ENCODE data around the gene LRP2BP.

The LRP2BP gene

GRCh38 chr4:185395238-185395955, at the start of gene LRP2BP:
TSS of gene LRP2BP (minus strand) at chr4:185395924. CDS start at chr4:185378186, 17,738 bp downstream.
- TF ChIP-seq, protein P1, sequence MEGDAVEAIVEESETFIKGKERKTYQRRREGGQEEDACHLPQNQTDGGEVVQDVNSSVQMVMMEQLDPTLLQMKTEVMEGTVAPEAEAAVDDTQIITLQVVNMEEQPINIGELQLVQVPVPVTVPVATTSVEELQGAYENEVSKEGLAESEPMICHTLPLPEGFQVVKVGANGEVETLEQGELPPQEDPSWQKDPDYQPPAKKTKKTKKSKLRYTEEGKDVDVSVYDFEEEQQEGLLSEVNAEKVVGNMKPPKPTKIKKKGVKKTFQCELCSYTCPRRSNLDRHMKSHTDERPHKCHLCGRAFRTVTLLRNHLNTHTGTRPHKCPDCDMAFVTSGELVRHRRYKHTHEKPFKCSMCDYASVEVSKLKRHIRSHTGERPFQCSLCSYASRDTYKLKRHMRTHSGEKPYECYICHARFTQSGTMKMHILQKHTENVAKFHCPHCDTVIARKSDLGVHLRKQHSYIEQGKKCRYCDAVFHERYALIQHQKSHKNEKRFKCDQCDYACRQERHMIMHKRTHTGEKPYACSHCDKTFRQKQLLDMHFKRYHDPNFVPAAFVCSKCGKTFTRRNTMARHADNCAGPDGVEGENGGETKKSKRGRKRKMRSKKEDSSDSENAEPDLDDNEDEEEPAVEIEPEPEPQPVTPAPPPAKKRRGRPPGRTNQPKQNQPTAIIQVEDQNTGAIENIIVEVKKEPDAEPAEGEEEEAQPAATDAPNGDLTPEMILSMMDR (IDR thresholded peaks at IDR 0.05; ENCODE audit: low read depth, low read length) = no peak
- peak within 1 kb of the TSS; percentile 73 for H3K4me3 ChIP-seq (ENCODE audit: low read depth, low read length)
- in situ Hi-C loops (cut with HindIII; ENCODE audit: low sequenced_read_pairs) = no loop called here
- DNase-seq (ENCODE audit: low read depth, low spot score) = no peak

GRCh38 chr4:185445209-185445608, 49.5 kb upstream of the LRP2BP start:
- TF ChIP-seq, protein P1 (IDR thresholded peaks at IDR 0.05; ENCODE audit: low read depth, low read length) = no peak
- DNase-seq (ENCODE audit: low read depth, low spot score) = no peak
- H3K4me3 ChIP-seq (ENCODE audit: low read depth, low read length) = no peak overlapping the region
- in situ Hi-C loops (cut with HindIII; ENCODE audit: low sequenced_read_pairs) = no loop called here

GRCh38 chr4:185441479-185441878, 45.8 kb upstream of the LRP2BP start:
- in situ Hi-C loops (cut with HindIII; ENCODE audit: low sequenced_read_pairs) = no loop called here
- TF ChIP-seq, protein P1 (IDR thresholded peaks at IDR 0.05; ENCODE audit: low read depth, low read length) = no peak
- no peak overlapping the region for H3K4me3 ChIP-seq (ENCODE audit: low read depth, low read length)
- no peak for DNase-seq (ENCODE audit: low read depth, low spot score)

DNA sequence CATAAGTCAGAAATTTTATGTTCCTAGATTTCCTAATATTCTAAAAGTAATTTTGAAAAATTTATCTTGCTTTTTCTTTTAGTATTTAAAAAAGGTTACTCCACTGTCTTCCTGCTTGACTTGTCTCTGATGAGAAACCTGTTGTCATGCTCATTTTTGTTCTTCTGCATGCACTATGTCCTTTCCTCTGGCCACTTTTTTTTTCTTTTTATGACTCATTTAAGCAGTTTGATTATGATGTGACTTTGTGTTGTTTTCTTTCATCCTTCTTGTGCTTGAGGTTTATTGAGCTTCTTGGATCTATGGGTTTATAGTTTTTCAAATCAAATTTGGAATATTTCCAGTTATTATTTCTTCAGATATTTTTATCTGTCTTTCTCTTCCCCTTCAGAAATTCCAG, 42.1 kb upstream of the LRP2BP start:
- in situ Hi-C loops (cut with HindIII; ENCODE audit: low sequenced_read_pairs) = no loop called here
- no peak for DNase-seq (ENCODE audit: low read depth, low spot score)
- TF ChIP-seq, protein P1 (IDR thresholded peaks at IDR 0.05; ENCODE audit: low read depth, low read length) = no peak
- H3K4me3 ChIP-seq (ENCODE audit: low read depth, low read length) = no peak overlapping the region

GRCh38 chr4:185435466-185435865, 39.7 kb upstream of the LRP2BP start:
- in situ Hi-C loops (cut with HindIII; ENCODE audit: low sequenced_read_pairs) = no loop called here
- no peak overlapping the region for H3K4me3 ChIP-seq (ENCODE audit: low read depth, low read length)
- no peak for DNase-seq (ENCODE audit: low read depth, low spot score)
- TF ChIP-seq, protein P1 (IDR thresholded peaks at IDR 0.05; ENCODE audit: low read depth, low read length) = no peak

GRCh38 chr4:185429660-185430059, 33.9 kb upstream of the LRP2BP start:
- in situ Hi-C loops (cut with HindIII; ENCODE audit: low sequenced_read_pairs) = no loop called here
- no peak for DNase-seq (ENCODE audit: low read depth, low spot score)
- no peak overlapping the region for H3K4me3 ChIP-seq (ENCODE audit: low read depth, low read length)
- TF ChIP-seq, protein P1 (IDR thresholded peaks at IDR 0.05; ENCODE audit: low read depth, low read length) = no peak
